LHCN-M2 (cell line): Measurements from ENCODE around the gene POLDIP3. TPM values are rescaled to one million over a fixed set of nuclear protein-coding genes. Genes with fewer than 3 reads are reported as not detected.
A peak's percentile ranks its signal among the peaks of the same experiment; 100 is the strongest.
"Not testable (repeated sequence)": the region's sequence is repeated elsewhere in the genome, so short reads cannot be mapped to it uniquely, and the experiment has no call there.

Experiments used
- DNase-seq: peaks from one replicate; pipeline ENCODE4 v3.0.0-alpha.2; 2012; ENCODE audit warnings: low read depth
- total RNA-seq: library from RNA; depleted of rRNA; stranded (reverse); fragments of >200 nt; gene quantifications from 2 replicates; pipeline ENCODE4 v1.2.3, GENCODE V29; 2014

The POLDIP3 gene
- total RNA-seq, 1 experiment from 2014 or later: 36.4 TPM

GRCh38 chr22:42619261-42620063 is 4.8 kb upstream of the POLDIP3 start:
- DNase-seq: no peak

GRCh38 chr22:42617155-42617983 is 2.7 kb upstream of the POLDIP3 start:
- DNase-seq: no peak

- DNase-seq: not testable (repeated sequence)
Observed at GRCh38 chr22:42615860-42616175, 1.1 kb upstream of the POLDIP3 start.

GRCh38 chr22:42615092-42615859 is 593 bp upstream of the POLDIP3 start:
- DNase-seq: peak; percentile 99

GRCh38 chr22:42613872-42614301 is 796 bp downstream of the POLDIP3 start:
- no peak for DNase-seq

GRCh38 chr22:42612336-42612735 is 2.3 kb downstream of the POLDIP3 start:
- no peak for DNase-seq

- DNase-seq: no peak
Observed at GRCh38 chr22:42611051-42611450, 3.6 kb downstream of the POLDIP3 start.

GRCh38 chr22:42610186-42610585 is 4.5 kb downstream of the POLDIP3 start:
- DNase-seq: no peak

- DNase-seq: peak; percentile 79
Observed at GRCh38 chr22:42608823-42609361, 5.8 kb downstream of the POLDIP3 start.

GRCh38 chr22:42608136-42608822 is 6.4 kb downstream of the POLDIP3 start:
- no peak for DNase-seq

GRCh38 chr22:42607641-42608040 is 7.0 kb downstream of the POLDIP3 start:
- not testable (repeated sequence) for DNase-seq

GRCh38 chr22:42604403-42604802 is 10.3 kb downstream of the POLDIP3 start:
- no peak for DNase-seq

- no peak for DNase-seq
Observed at GRCh38 chr22:42603427-42603826, 11.3 kb downstream of the POLDIP3 start.

- DNase-seq: no peak
Observed at GRCh38 chr22:42602470-42602869, 12.2 kb downstream of the POLDIP3 start.

- no peak for DNase-seq
Observed at GRCh38 chr22:42601879-42602465, 12.7 kb downstream of the POLDIP3 start.

- no peak for DNase-seq
Observed at GRCh38 chr22:42596863-42597530, 17.7 kb downstream of the POLDIP3 start.

- no peak for DNase-seq
Observed at GRCh38 chr22:42596336-42596735, 18.3 kb downstream of the POLDIP3 start.

GRCh38 chr22:42595434-42595833 is 19.2 kb downstream of the POLDIP3 start:
- no peak for DNase-seq

- DNase-seq: no peak
Observed at GRCh38 chr22:42591987-42592386, 22.7 kb downstream of the POLDIP3 start.

GRCh38 chr22:42587588-42588175 is 27.0 kb downstream of the POLDIP3 start:
- no peak for DNase-seq
